Adrenal gland (tissue), 5 donors: ENCODE results near the gene MPP3.

Experiments
- CTCF ChIP-seq, 6 experiments: fragments of 450-650 bp in 4 of 6; fragments of 200-600 bp in 2 of 6; sonication (generic) in 1 of 6; IDR thresholded peaks; 1 replicate in 5 of 6; 2 replicates in 1 of 6; pipeline versions ENCODE4 v1.5.1 to v1.8.0; 2016 to 2021; ENCODE audit warnings: antibody characterized with exemption in 6 of 6, mild to moderate bottlenecking in 2 of 6, moderate library complexity in 1 of 6
- POLR2A ChIP-seq, 2 donors: fragments of 450-650 bp; IDR thresholded peaks; one replicate each; pipeline ENCODE4 v1.6.1; 2017; ENCODE audit warnings: antibody characterized with exemption in 2 of 2, mild to moderate bottlenecking in 2 of 2, moderate library complexity in 1 of 2
- donor health status: DM: no; HTN: no; CAD: no.

- TF ChIP-seq CTCF (IDR thresholded peaks at IDR 0.05) (no peak), POLR2A (IDR thresholded peaks at IDR 0.05) (no peak)
Measured at GRCh38 chr17:43860927-43861622, 28.1 kb upstream of the MPP3 start.
